Astrocyte of the spinal cord (primary cell): ENCODE data around the gene SLC38A6.
A peak's percentile ranks its signal among the peaks of the same experiment; 100 is the strongest.

Experiments used
- DNase-seq: peaks from one replicate; pipeline ENCODE4 v3.0.0; 2011; ENCODE audit warnings: low read depth, low spot score
- H3K4me3 ChIP-seq: 2 replicates; pipeline ENCODE4 v1.5.1; 2011; ENCODE audit warnings: low read depth, mild to moderate bottlenecking, low read length, moderate library complexity
- CTCF ChIP-seq: IDR thresholded peaks from 2 replicates; pipeline ENCODE4 v1.5.1; 2012; ENCODE audit warnings: low read depth, mild to moderate bottlenecking, low read length, inconsistent platforms
- in situ Hi-C: cut with HindIII; loops from 2 replicates; pipeline ENCODE4 v1.10.0; 2017; ENCODE audit warnings: low sequenced_read_pairs

The SLC38A6 gene

DNA sequence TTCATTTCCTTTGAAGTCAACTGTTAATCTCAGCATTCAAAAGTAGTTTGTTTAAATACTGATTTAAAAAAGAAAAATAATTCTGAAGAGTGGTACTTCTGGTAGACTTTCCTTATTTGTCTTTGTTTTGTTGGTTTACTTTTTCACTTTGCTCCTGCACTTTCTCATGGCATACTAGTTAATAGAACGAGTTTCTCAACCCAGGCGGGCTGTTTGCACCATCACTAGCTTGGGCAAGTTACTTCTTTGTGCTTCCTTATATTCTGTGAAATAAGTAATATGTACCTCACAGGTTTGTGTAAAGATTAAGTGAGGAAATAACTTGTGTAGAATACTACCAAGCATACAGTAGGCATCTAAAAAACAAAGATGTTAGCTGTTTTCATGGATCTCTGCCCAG lies 45.5 kb downstream of the SLC38A6 start:
- H3K4me3 ChIP-seq = no peak overlapping the region
- in situ Hi-C loops = loop anchor here (25.0 kb wide), 1 partner anchor 389 kb away; the partner anchor contains the start of gene SIX1
- no peak for DNase-seq
- no peak for TF ChIP-seq CTCF

DNA sequence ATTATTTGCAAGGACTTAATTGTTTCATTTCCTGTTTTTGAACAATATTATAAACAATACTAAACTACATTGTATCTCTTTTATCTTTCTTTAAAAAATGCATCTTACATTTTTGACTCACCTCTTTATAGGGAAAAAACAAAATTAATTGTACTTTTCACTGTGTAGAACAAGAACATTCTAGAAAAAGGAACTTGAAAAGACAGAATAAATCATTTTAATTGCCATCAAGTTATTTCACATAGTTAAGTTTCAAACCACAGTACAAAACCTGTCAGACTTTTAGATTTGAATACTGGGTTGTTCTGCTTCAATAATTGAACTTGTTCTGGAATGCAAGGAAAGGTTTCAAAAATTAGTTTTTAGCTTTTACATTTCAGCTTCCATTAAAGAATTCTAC lies 50.0 kb downstream of the SLC38A6 start:
- in situ Hi-C loops = loop anchor here (25.0 kb wide), 1 partner anchor 394 kb away; the partner anchor contains the start of gene SIX1
- TF ChIP-seq CTCF = no peak

GRCh38 chr14:61033054-61033453 lies 52.0 kb downstream of the SLC38A6 start:
- no peak for DNase-seq
- H3K4me3 ChIP-seq = no peak overlapping the region
- TF ChIP-seq CTCF = no peak
- in situ Hi-C loops = loop anchor here (25.0 kb wide), 1 partner anchor 396 kb away; the partner anchor contains the start of gene SIX1

More for the DNA sequence above, 50.0 kb downstream of the SLC38A6 start:
- H3K4me3 ChIP-seq = no peak overlapping the region
- no peak for DNase-seq

GRCh38 chr14:61033855-61034254 lies 52.8 kb downstream of the SLC38A6 start:
- no peak overlapping the region for H3K4me3 ChIP-seq
- TF ChIP-seq CTCF = no peak
- in situ Hi-C loops = loop anchor here (25.0 kb wide), 1 partner anchor 397 kb away; the partner anchor contains the start of gene SIX1

GRCh38 chr14:61034416-61035120 lies 53.5 kb downstream of the SLC38A6 start:
- H3K4me3 ChIP-seq = no peak overlapping the region
- no peak for DNase-seq
- no peak for TF ChIP-seq CTCF
- in situ Hi-C loops = loop anchor here (25.0 kb wide), 1 partner anchor 397 kb away; the partner anchor contains the start of gene SIX1

More at GRCh38 chr14:61033855-61034254, 52.8 kb downstream of the SLC38A6 start:
- peak; percentile 28 for DNase-seq

DNA sequence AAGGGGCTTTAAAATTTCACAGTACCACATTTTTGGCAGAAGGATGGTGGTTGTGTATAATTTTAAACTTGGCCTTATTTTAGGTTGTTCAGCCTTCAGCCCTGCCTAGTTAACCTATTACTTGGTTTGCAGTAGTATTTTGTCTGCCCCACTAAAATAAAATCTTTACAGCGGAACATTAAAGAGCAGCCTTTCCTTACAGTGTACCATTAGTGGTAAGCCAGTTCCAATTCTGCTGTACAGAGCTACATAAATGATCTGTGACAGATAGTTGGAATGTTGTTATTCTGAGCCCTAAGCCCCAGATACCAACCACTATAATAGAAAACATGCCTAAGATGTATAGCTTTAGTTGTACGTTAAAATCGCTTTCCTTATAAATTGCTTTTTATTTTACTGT lies 56.2 kb downstream of the SLC38A6 start:
- DNase-seq = no peak
- no peak overlapping the region for H3K4me3 ChIP-seq
- TF ChIP-seq CTCF = no peak
- in situ Hi-C loops = loop anchor here (25.0 kb wide), 1 partner anchor 400 kb away; the partner anchor contains the start of gene SIX1
